ENCODE results near the gene POLR1A. TPM values are rescaled to one million over a fixed set of nuclear protein-coding genes. Genes with fewer than 3 reads are reported as not detected.
A peak's percentile ranks its signal among the peaks of the same experiment; 100 is the strongest.

POLR1A gene
- total and polyA plus RNA-seq, 5 experiments from 2014 or later = 1.1 to 22.9 (median 5.7) TPM

- ATAC-seq (no peak), DNase-seq (no peak)
- Mint-ChIP-seq H3K4me3 (no peak overlapping the region), H3K4me1 (peaks cover 8 to 40% (median 16%) of the 10 kb centered on the region in 4 donors), H3K27me3 (no peaks in the 10 kb centered on the region), H3K9me3 (peaks cover 0 to under 1% (median 0%) of the 10 kb centered on the region in 9 donors), H3K36me3 (peaks cover 26 to 78% (median 52%) of the 10 kb centered on the region in 3 donors), H3K27ac (peak overlapping the region in 7 of 10 donors; percentile 20 to 79 (median 49))
- POLR2A ChIA-PET = interaction anchor here (2.3 kb wide), 2 partner anchors 11 to 34 kb away, joined by 6 to 11 read pairs; no protein-coding TSS in a partner anchor
Measured at GRCh38 chr2:86069091-86069685, 36.5 kb downstream of the POLR1A start.

- Mint-ChIP-seq H3K4me1 (peaks cover 8 to 39% (median 16%) of the 10 kb centered on the region in 4 donors), H3K27me3 (no peaks in the 10 kb centered on the region), H3K27ac (peak overlapping the region in 3 of 10 donors; percentile 35 to 49 (median 36)), H3K9me3 (peaks cover 0 to 5% (median 0%) of the 10 kb centered on the region in 9 donors), H3K4me3 (peak overlapping the region in 1 of 10 donors; percentile 22), H3K36me3 (peaks cover 31 to 80% (median 55%) of the 10 kb centered on the region in 3 donors)
- DNase-seq = no peak
- ATAC-seq = no peak
- POLR2A ChIA-PET = interaction anchor here (0.8 to 2.3 kb wide), 6 partner anchors 11 to 1099 kb away, joined by 3 to 11 read pairs (median 4); no protein-coding TSS in a partner anchor
Measured at GRCh38 chr2:86068648-86069047, 37.0 kb downstream of the POLR1A start.

GRCh38 chr2:86068136-86068588 is 37.5 kb downstream of the POLR1A start:
- DNase-seq (peak in 9 of 10 donors; percentile 4 to 73 (median 36)), ATAC-seq (peak; percentile 98 to 100)
- Mint-ChIP-seq H3K4me3 (peak overlapping the region in 9 of 10 donors; percentile 16 to 79 (median 56)), H3K9me3 (peaks cover 0 to 7% (median 2%) of the 10 kb centered on the region in 9 donors), H3K27ac (peak overlapping the region in 9 of 10 donors; percentile 9 to 90 (median 71)), H3K4me1 (peaks cover 8 to 34% (median 16%) of the 10 kb centered on the region in 4 donors), H3K36me3 (peaks cover 35 to 80% (median 59%) of the 10 kb centered on the region in 3 donors), H3K27me3 (no peaks in the 10 kb centered on the region)
- POLR2A ChIA-PET = interaction anchor here (0.8 to 2.3 kb wide), 6 partner anchors 12 to 1098 kb away, joined by 3 to 11 read pairs (median 4); no protein-coding TSS in a partner anchor

GRCh38 chr2:86066915-86067314 is 38.8 kb downstream of the POLR1A start:
- DNase-seq = no peak
- H3K4me3 Mint-ChIP-seq = no peak overlapping the region
- no peak for ATAC-seq
- POLR2A ChIA-PET = interaction anchor here (1.4 to 2.3 kb wide), 2 partner anchors 25 to 32 kb away, joined by 4 to 11 read pairs; no protein-coding TSS in a partner anchor
- H3K36me3 Mint-ChIP-seq = peaks cover 40 to 83% (median 69%) of the 10 kb centered on the region in 3 donors
- peak overlapping the region in 1 of 10 donors; percentile 11 for H3K27ac Mint-ChIP-seq
- H3K27me3 Mint-ChIP-seq = no peaks in the 10 kb centered on the region
- H3K4me1 Mint-ChIP-seq = peaks cover 8 to 23% (median 13%) of the 10 kb centered on the region in 4 donors
- H3K9me3 Mint-ChIP-seq = peaks cover 0 to 7% (median 2%) of the 10 kb centered on the region in 9 donors

GRCh38 chr2:86066007-86066578 is 39.6 kb downstream of the POLR1A start:
- peaks cover 0 to 7% (median 2%) of the 10 kb centered on the region in 9 donors for H3K9me3 Mint-ChIP-seq
- no peaks in the 10 kb centered on the region for H3K27me3 Mint-ChIP-seq
- H3K4me1 Mint-ChIP-seq = peaks cover 8 to 21% (median 13%) of the 10 kb centered on the region in 4 donors
- POLR2A ChIA-PET = interaction anchor here (1.4 kb wide), 1 partner anchor 24 kb away, joined by 4 read pairs; no protein-coding TSS in a partner anchor
- H3K36me3 Mint-ChIP-seq = peaks cover 33 to 83% (median 70%) of the 10 kb centered on the region in 3 donors
- peak overlapping the region in 3 of 10 donors; percentile 1 to 40 (median 38) for H3K27ac Mint-ChIP-seq
- ATAC-seq (no peak), DNase-seq (no peak)
- H3K4me3 Mint-ChIP-seq = no peak overlapping the region

- Mint-ChIP-seq H3K36me3 (peaks cover 27 to 83% (median 68%) of the 10 kb centered on the region in 3 donors), H3K9me3 (peaks cover 0 to 7% (median 2%) of the 10 kb centered on the region in 9 donors), H3K4me3 (no peak overlapping the region), H3K4me1 (peaks cover 8 to 21% (median 13%) of the 10 kb centered on the region in 4 donors), H3K27me3 (no peaks in the 10 kb centered on the region), H3K27ac (peak overlapping the region in 2 of 10 donors; percentile 1 to 48)
- ATAC-seq = no peak
- POLR2A ChIA-PET = interaction anchor here (0.6 kb wide), 1 partner anchor 12 kb away, joined by 5 read pairs; no protein-coding TSS in a partner anchor
- no peak for DNase-seq
Measured at GRCh38 chr2:86065512-86065911, 40.2 kb downstream of the POLR1A start.

GRCh38 chr2:86064006-86064405 is 41.7 kb downstream of the POLR1A start:
- H3K4me3 Mint-ChIP-seq = no peak overlapping the region
- no peaks in the 10 kb centered on the region for H3K27me3 Mint-ChIP-seq
- H3K4me1 Mint-ChIP-seq = peaks cover 6 to 18% (median 11%) of the 10 kb centered on the region in 4 donors
- POLR2A ChIA-PET = interaction anchor here (0.7 kb wide), 1 partner anchor 488 kb away, joined by 3 read pairs; no protein-coding TSS in a partner anchor
- DNase-seq = no peak
- peaks cover 26 to 80% (median 57%) of the 10 kb centered on the region in 3 donors for H3K36me3 Mint-ChIP-seq
- H3K9me3 Mint-ChIP-seq = peaks cover 0 to 7% (median 2%) of the 10 kb centered on the region in 9 donors
- H3K27ac Mint-ChIP-seq = peak overlapping the region in 2 of 10 donors; percentile 13 to 17
- no peak for ATAC-seq

- POLR2A ChIA-PET = no interaction called here
- H3K27ac Mint-ChIP-seq = peak overlapping the region in 1 of 10 donors; percentile 5
- H3K36me3 Mint-ChIP-seq = peaks cover 26 to 81% (median 58%) of the 10 kb centered on the region in 3 donors
Measured at GRCh38 chr2:86062043-86062442, 43.6 kb downstream of the POLR1A start.

GRCh38 chr2:86056590-86057331 is 48.9 kb downstream of the POLR1A start:
- H3K27me3 Mint-ChIP-seq = no peaks in the 10 kb centered on the region
- H3K4me3 Mint-ChIP-seq = no peak overlapping the region
- H3K36me3 Mint-ChIP-seq = peaks cover 0 to 78% (median 39%) of the 10 kb centered on the region in 3 donors
- no peaks in the 10 kb centered on the region for H3K9me3 Mint-ChIP-seq
- peaks cover 0 to 1% (median 0%) of the 10 kb centered on the region in 4 donors for H3K4me1 Mint-ChIP-seq
- ATAC-seq (no peak), DNase-seq (no peak)
- POLR2A ChIA-PET = interaction anchor here (0.6 kb wide), 1 partner anchor 646 kb away, joined by 5 read pairs; no protein-coding TSS in a partner anchor
- peak overlapping the region in 1 of 10 donors; percentile 20 for H3K27ac Mint-ChIP-seq

More at GRCh38 chr2:86062043-86062442, 43.6 kb downstream of the POLR1A start:
- H3K4me1 Mint-ChIP-seq = peaks cover 0 to 3% (median 2%) of the 10 kb centered on the region in 4 donors
- DNase-seq (no peak), ATAC-seq (no peak)
- H3K27me3 Mint-ChIP-seq = no peaks in the 10 kb centered on the region
- H3K9me3 Mint-ChIP-seq = peaks cover 0 to 7% (median 2%) of the 10 kb centered on the region in 9 donors
- H3K4me3 Mint-ChIP-seq = no peak overlapping the region

GRCh38 chr2:86055314-86055713 is 50.4 kb downstream of the POLR1A start:
- H3K27me3 Mint-ChIP-seq = no peaks in the 10 kb centered on the region
- no peaks in the 10 kb centered on the region for H3K9me3 Mint-ChIP-seq
- peak overlapping the region in 3 of 10 donors; percentile 24 to 40 (median 31) for H3K27ac Mint-ChIP-seq
- peaks cover 0 to 1% (median 0%) of the 10 kb centered on the region in 4 donors for H3K4me1 Mint-ChIP-seq
- POLR2A ChIA-PET = no interaction called here
- no peak overlapping the region for H3K4me3 Mint-ChIP-seq
- peaks cover 0 to 69% (median 30%) of the 10 kb centered on the region in 3 donors for H3K36me3 Mint-ChIP-seq
- DNase-seq (peak in 1 of 10 donors; percentile 12), ATAC-seq (no peak)

- H3K36me3 Mint-ChIP-seq = peaks cover 0 to 69% (median 30%) of the 10 kb centered on the region in 3 donors
- peak overlapping the region in 3 of 10 donors; percentile 15 to 38 (median 31) for H3K27ac Mint-ChIP-seq
- H3K4me1 Mint-ChIP-seq = peaks cover 0 to 1% (median 0%) of the 10 kb centered on the region in 4 donors
- DNase-seq = no peak
- no peak for ATAC-seq
- no peaks in the 10 kb centered on the region for H3K9me3 Mint-ChIP-seq
- no peak overlapping the region for H3K4me3 Mint-ChIP-seq
- POLR2A ChIA-PET = no interaction called here
- H3K27me3 Mint-ChIP-seq = no peaks in the 10 kb centered on the region
Measured at GRCh38 chr2:86054535-86055082, 51.1 kb downstream of the POLR1A start.

Data from naive thymus-derived CD8-positive, alpha-beta T cell (primary cell).